DMS114 treated with DMSO at 0.1 percent for 48 hours (cell line): ENCODE measurements around the gene AKAP5.

Source experiments
- DNase-seq: peaks from one replicate; lab custom pipeline; 2025; ENCODE audit not compliant: unreplicated experiment; lab: John Stamatoyannopoulos, UW

AKAP5 gene

GRCh38 chr14:64465191-64465822 lies at the start of gene AKAP5:
TSS of gene AKAP5 (plus strand) at chr14:64465499. CDS start at chr14:64468395, 2,896 bp downstream.
- DNase-seq: peak; percentile 7

- DNase-seq: no peak
Measured at GRCh38 chr14:64416348-64416932, 48.9 kb upstream of the AKAP5 start.

- DNase-seq: no peak
Measured at GRCh38 chr14:64417055-64417770, 48.1 kb upstream of the AKAP5 start.

GRCh38 chr14:64417771-64418125 lies 47.6 kb upstream of the AKAP5 start:
- no peak for DNase-seq

- no peak for DNase-seq
Measured at GRCh38 chr14:64419003-64419402, 46.3 kb upstream of the AKAP5 start.

GRCh38 chr14:64421166-64421565 lies 44.1 kb upstream of the AKAP5 start:
- DNase-seq: no peak

GRCh38 chr14:64422005-64422404 lies 43.3 kb upstream of the AKAP5 start:
- no peak for DNase-seq

- DNase-seq: no peak
Measured at GRCh38 chr14:64422756-64423155, 42.5 kb upstream of the AKAP5 start.

GRCh38 chr14:64423987-64424386 lies 41.3 kb upstream of the AKAP5 start:
- DNase-seq: no peak

- DNase-seq: no peak
Measured at GRCh38 chr14:64434528-64434927, 30.8 kb upstream of the AKAP5 start.

GRCh38 chr14:64438181-64438841 lies 27.0 kb upstream of the AKAP5 start:
- DNase-seq: no peak

GRCh38 chr14:64439141-64439540 lies 26.2 kb upstream of the AKAP5 start:
- DNase-seq: no peak

GRCh38 chr14:64440494-64440893 lies 24.8 kb upstream of the AKAP5 start:
- DNase-seq: no peak

GRCh38 chr14:64442300-64442988 lies 22.9 kb upstream of the AKAP5 start:
- no peak for DNase-seq

- no peak for DNase-seq
Measured at GRCh38 chr14:64444140-64444539, 21.2 kb upstream of the AKAP5 start.

GRCh38 chr14:64444984-64445845 lies 20.1 kb upstream of the AKAP5 start:
- DNase-seq: no peak

GRCh38 chr14:64447876-64448670 lies 17.2 kb upstream of the AKAP5 start:
- no peak for DNase-seq

- no peak for DNase-seq
Measured at GRCh38 chr14:64450255-64450654, 15.0 kb upstream of the AKAP5 start.

- DNase-seq: no peak
Measured at GRCh38 chr14:64454671-64455070, 10.6 kb upstream of the AKAP5 start.
